WTC11 (cell line): Measurements from ENCODE around the gene TMEM63B. TPM values are rescaled to one million over a fixed set of nuclear protein-coding genes. Genes with fewer than 3 reads are reported as not detected.

Experiments used
- ATAC-seq: fragments of 200-7000 bp; cut with Tn5 transposase; 2 replicates; pipeline ENCODE4 v1.10.0; 2021; ENCODE audit warnings: mild to moderate bottlenecking, moderate library complexity
- CTCF ChIA-PET: fragments of 300-600 bp; sonication (Branson Sonifier 250); formaldehyde crosslinking; loops from one replicate; lab custom pipeline; 2021; ENCODE audit warnings: antibody characterized with exemption; lab: Charles Lee
- POLR2A ChIA-PET: fragments of 350-600 bp; sonication (Branson Sonifier 250); formaldehyde crosslinking; loops from one replicate; lab custom pipeline; 2021; ENCODE audit warnings: antibody characterized with exemption; lab: Charles Lee
- DNase-seq: peaks from one replicate; pipeline ENCODE4 v3.0.0; 2021; ENCODE audit warnings: low spot score
- H3K27ac Mint-ChIP-seq: 2 replicates; pipeline ENCODE4 v1.8.0; 2021; ENCODE audit warnings: mixed read lengths
- H3K27me3 Mint-ChIP-seq: 2 replicates; pipeline ENCODE4 v1.8.0; 2021; ENCODE audit warnings: low read depth, mild to moderate bottlenecking, moderate library complexity, mixed read lengths
- H3K36me3 Mint-ChIP-seq: 2 replicates; pipeline ENCODE4 v1.8.0; 2021; ENCODE audit warnings: mixed read lengths
- H3K4me1 Mint-ChIP-seq: 2 replicates; pipeline ENCODE4 v1.8.0; 2022; ENCODE audit warnings: mixed read lengths
- H3K4me3 Mint-ChIP-seq: 2 replicates; pipeline ENCODE4 v1.8.0; 2021; ENCODE audit warnings: mild to moderate bottlenecking, moderate library complexity, mixed read lengths
- H3K9me3 Mint-ChIP-seq: 2 replicates; pipeline ENCODE4 v1.8.0; 2021; ENCODE audit warnings: mixed read lengths
- ATF6 ChIP-seq: sonication (generic); formaldehyde crosslinking; IDR thresholded peaks from 2 replicates; pipeline ENCODE4 v1.8.1; 2023; ENCODE audit warnings: mild to moderate bottlenecking, missing genetic modification reagents
- CTCF ChIP-seq: fragments of 200-600 bp; IDR thresholded peaks from 2 replicates; pipeline ENCODE4 v1.8.0; 2022; ENCODE audit warnings: antibody characterized with exemption
- E2F5 ChIP-seq: sonication (generic); formaldehyde crosslinking; IDR thresholded peaks from 2 replicates; pipeline ENCODE4 v1.8.1; 2022; ENCODE audit warnings: mild to moderate bottlenecking, moderate library complexity, missing genetic modification reagents
- ETV6 ChIP-seq: sonication (generic); formaldehyde crosslinking; IDR thresholded peaks from 2 replicates; pipeline ENCODE4 v1.8.1; 2022; ENCODE audit warnings: mild to moderate bottlenecking, missing genetic modification reagents
- FOXK1 ChIP-seq: sonication (generic); formaldehyde crosslinking; IDR thresholded peaks from 2 replicates; pipeline ENCODE4 v1.8.0; 2022; ENCODE audit warnings: mild to moderate bottlenecking, moderate library complexity, missing genetic modification reagents
- GABPB1 ChIP-seq: sonication (generic); formaldehyde crosslinking; IDR thresholded peaks from 2 replicates; pipeline ENCODE4 v1.8.1; 2023; ENCODE audit warnings: mild to moderate bottlenecking, missing genetic modification reagents
- GTF2I ChIP-seq: fragments of 250-450 bp; sonication (Bioruptor Pico); conservative IDR thresholded peaks from 2 replicates; pipeline ENCODE4 v1.4.0; 2021; ENCODE audit warnings: mild to moderate bottlenecking
- HMGA2 ChIP-seq: fragments of 250-450 bp; sonication (Bioruptor Pico); IDR thresholded peaks from 2 replicates; pipeline ENCODE4 v1.4.0; 2021; ENCODE audit warnings: mild to moderate bottlenecking, moderate library complexity
- HMGXB4 ChIP-seq: sonication (generic); formaldehyde crosslinking; IDR thresholded peaks from 2 replicates; pipeline ENCODE4 v1.8.1; 2023; ENCODE audit warnings: mild to moderate bottlenecking, moderate library complexity, missing genetic modification reagents
- IRF2 ChIP-seq: sonication (generic); formaldehyde crosslinking; IDR thresholded peaks from 2 replicates; pipeline ENCODE4 v1.8.0; 2022; ENCODE audit warnings: low read depth, missing genetic modification reagents, borderline replicate concordance
- MXD4 ChIP-seq: fragments of 250-450 bp; sonication (Bioruptor Pico); IDR thresholded peaks from 2 replicates; pipeline ENCODE4 v1.8.0; 2021; ENCODE audit warnings: mild to moderate bottlenecking, moderate library complexity, borderline replicate concordance
- NR1H2 ChIP-seq: sonication (generic); formaldehyde crosslinking; IDR thresholded peaks from 2 replicates; pipeline ENCODE4 v1.9.0; 2021; ENCODE audit warnings: mild to moderate bottlenecking, moderate library complexity, missing genetic modification reagents
- PRDM15 ChIP-seq: sonication (generic); formaldehyde crosslinking; IDR thresholded peaks from 2 replicates; pipeline ENCODE4 v1.8.0; 2022; ENCODE audit warnings: missing genetic modification reagents
- SP1 ChIP-seq: sonication (generic); formaldehyde crosslinking; conservative IDR thresholded peaks from 2 replicates; pipeline ENCODE4 v1.8.1; 2022; ENCODE audit warnings: missing genetic modification reagents
- TEAD1 ChIP-seq: sonication (generic); formaldehyde crosslinking; IDR thresholded peaks from 2 replicates; pipeline ENCODE4 v1.8.0; 2022; ENCODE audit warnings: mild to moderate bottlenecking, missing genetic modification reagents
- USF2 ChIP-seq: sonication (generic); formaldehyde crosslinking; IDR thresholded peaks from 2 replicates; pipeline ENCODE4 v1.8.1; 2023; ENCODE audit warnings: mild to moderate bottlenecking, missing genetic modification reagents, moderate library complexity
- ZMAT4 ChIP-seq: fragments of 250-450 bp; sonication (Bioruptor Pico); IDR thresholded peaks from 2 replicates; pipeline ENCODE4 v1.9.0; 2021; ENCODE audit warnings: mild to moderate bottlenecking
- ZNF396 ChIP-seq: fragments of 250-450 bp; sonication (Bioruptor Pico); IDR thresholded peaks from 2 replicates; pipeline ENCODE4 v1.8.0; 2021; ENCODE audit warnings: mild to moderate bottlenecking, moderate library complexity, borderline replicate concordance
- ZNF423 ChIP-seq: fragments of 250-450 bp; sonication (Bioruptor Pico); IDR thresholded peaks from 2 replicates; pipeline ENCODE4 v2.1.2; 2022; ENCODE audit warnings: mild to moderate bottlenecking, moderate library complexity
- total RNA-seq: library from RNA; stranded (reverse); gene quantifications from 3 replicates; pipeline ENCODE4 v1.2.3, GENCODE V29; 2021

Gene TMEM63B
- total RNA-seq, 1 experiment from 2014 or later: 72.8 TPM

GRCh38 chr6:44150317-44150917, 23.1 kb downstream of the TMEM63B start:
- Mint-ChIP-seq H3K4me1 (peaks cover 8% of the 10 kb centered on the region), H3K9me3 (no peaks in the 10 kb centered on the region), H3K27ac (no peak overlapping the region), H3K4me3 (no peak overlapping the region), H3K36me3 (peaks cover 38% of the 10 kb centered on the region), H3K27me3 (no peaks in the 10 kb centered on the region)
- TF ChIP-seq MXD4 (CRISPR knock-in tag) (no peak), NR1H2 (CRISPR knock-in tag) (no peak), HMGA2 (CRISPR knock-in tag) (no peak), IRF2 (CRISPR knock-in tag) (no peak), GTF2I (no peak), PRDM15 (CRISPR knock-in tag) (no peak), ATF6 (CRISPR knock-in tag) (no peak), TEAD1 (CRISPR knock-in tag) (no peak), SP1 (CRISPR knock-in tag) (no peak), ZNF423 (CRISPR knock-in tag) (no peak), USF2 (no peak), ZNF396 (no peak), FOXK1 (CRISPR knock-in tag) (no peak), ZMAT4 (no peak)
- CTCF ChIA-PET: interaction anchor here (0.9 to 1.7 kb wide), 2 partner anchors 17 to 22 kb away, joined by 3 to 5 read pairs; no protein-coding TSS in a partner anchor
- ATAC-seq (no peak), DNase-seq (no peak)
- POLR2A ChIA-PET: no interaction called here

- peaks cover 31% of the 10 kb centered on the region for H3K36me3 Mint-ChIP-seq
- H3K4me1 Mint-ChIP-seq: peaks cover 19% of the 10 kb centered on the region
- no peak overlapping the region for H3K4me3 Mint-ChIP-seq
- POLR2A ChIA-PET: no interaction called here
- no peaks in the 10 kb centered on the region for H3K9me3 Mint-ChIP-seq
- no peaks in the 10 kb centered on the region for H3K27me3 Mint-ChIP-seq
- TF ChIP-seq CTCF (peak; percentile 100), FOXK1 (CRISPR knock-in tag) (peak; percentile 32; the same call in 1 of the 2 replicates), HMGXB4 (CRISPR knock-in tag) (peak; percentile 83), GABPB1 (CRISPR knock-in tag) (peak; percentile 50; the same call in 1 of the 2 replicates), E2F5 (no peak), ETV6 (CRISPR knock-in tag) (peak; percentile 56; the same call in 1 of the 2 replicates)
- ATAC-seq (peak; percentile 81), DNase-seq (peak; percentile 92)
- CTCF ChIA-PET: interaction anchor here (0.6 to 1.7 kb wide), 4 partner anchors 20 to 83 kb away, joined by 3 to 6 read pairs (median 3); no protein-coding TSS in a partner anchor
- no peak overlapping the region for H3K27ac Mint-ChIP-seq
Observed at GRCh38 chr6:44151348-44152108, 24.2 kb downstream of the TMEM63B start.
